Rectal smooth muscle tissue (tissue), 1 donor: ENCODE measurements around the gene LRR1.
"Not testable (repeated sequence)": the region's sequence is repeated elsewhere in the genome, so short reads cannot be mapped to it uniquely, and the experiment has no call there.

ENCODE experiments used
- H3K27ac ChIP-seq: one replicate; pipeline ENCODE4 v1.7.0; 2013; ENCODE audit warnings: low read depth, low read length, inconsistent platforms
- H3K27me3 ChIP-seq: one replicate; pipeline ENCODE4 v1.7.0; 2013; ENCODE audit warnings: low read length; ENCODE audit not compliant: control insufficient read depth, insufficient read depth
- H3K36me3 ChIP-seq: one replicate; pipeline ENCODE4 v1.7.0; 2013; ENCODE audit warnings: low read length; ENCODE audit not compliant: control insufficient read depth, insufficient read depth
- H3K4me1 ChIP-seq: one replicate; pipeline ENCODE4 v1.7.0; 2013; ENCODE audit warnings: low read length; ENCODE audit not compliant: control insufficient read depth, insufficient read depth
- H3K4me3 ChIP-seq: one replicate; pipeline ENCODE4 v1.7.0; 2013; ENCODE audit warnings: low read length
- H3K9ac ChIP-seq: one replicate; pipeline ENCODE4 v1.7.0; 2013; ENCODE audit warnings: low read length

The LRR1 gene

GRCh38 chr14:49594347-49595091 lies 4.2 kb upstream of the LRR1 start:
- Histone ChIP-seq H3K27me3 (no peaks in the 10 kb centered on the region), H3K9ac (no peak overlapping the region), H3K4me1 (no peaks in the 10 kb centered on the region), H3K36me3 (no peaks in the 10 kb centered on the region), H3K27ac (no peak overlapping the region), H3K4me3 (no peak overlapping the region)

DNA sequence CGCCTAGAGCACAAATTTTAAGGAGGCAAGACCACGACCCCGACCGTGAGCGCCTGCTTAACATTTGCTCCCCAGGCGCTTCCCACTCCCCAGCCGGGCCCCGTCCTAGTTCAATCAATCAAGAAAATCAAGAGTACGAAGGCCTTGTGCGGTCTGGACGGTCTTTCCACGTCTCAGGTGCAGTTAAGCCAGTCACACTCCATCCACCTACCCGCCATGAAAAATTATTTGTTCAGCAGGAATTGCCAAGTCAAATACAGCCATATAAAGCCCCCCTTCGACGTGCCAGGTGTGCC lies 603 bp upstream of the LRR1 start:
- Histone ChIP-seq H3K4me3 (peak overlapping the region; percentile 96), H3K27ac (peak overlapping the region; percentile 97), H3K27me3 (no peaks in the 10 kb centered on the region), H3K36me3 (no peaks in the 10 kb centered on the region), H3K9ac (peak overlapping the region; percentile 56), H3K4me1 (no peaks in the 10 kb centered on the region)

DNA sequence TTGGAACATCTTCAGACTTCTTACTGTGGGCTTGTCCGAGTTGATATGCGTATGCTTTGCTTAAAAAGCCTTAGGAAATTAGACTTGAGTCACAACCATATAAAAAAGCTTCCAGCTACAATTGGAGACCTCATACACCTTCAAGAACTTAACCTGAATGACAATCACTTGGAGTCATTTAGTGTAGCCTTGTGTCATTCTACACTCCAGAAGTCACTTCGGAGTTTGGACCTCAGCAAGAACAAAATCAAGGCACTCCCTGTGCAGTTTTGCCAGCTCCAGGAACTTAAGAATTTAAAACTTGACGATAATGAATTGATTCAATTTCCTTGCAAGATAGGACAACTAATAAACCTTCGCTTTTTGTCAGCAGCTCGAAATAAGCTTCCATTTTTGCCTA lies 8.8 kb downstream of the LRR1 start:
- Histone ChIP-seq H3K27ac (no peak overlapping the region), H3K36me3 (peaks cover 3% of the 10 kb centered on the region), H3K4me3 (no peak overlapping the region), H3K9ac (no peak overlapping the region), H3K27me3 (no peaks in the 10 kb centered on the region), H3K4me1 (no peaks in the 10 kb centered on the region)

GRCh38 chr14:49612251-49612650 lies 13.5 kb downstream of the LRR1 start:
- Histone ChIP-seq H3K9ac (no peak overlapping the region), H3K36me3 (no peaks in the 10 kb centered on the region), H3K4me1 (no peaks in the 10 kb centered on the region), H3K4me3 (no peak overlapping the region), H3K27ac (no peak overlapping the region), H3K27me3 (no peaks in the 10 kb centered on the region)

DNA sequence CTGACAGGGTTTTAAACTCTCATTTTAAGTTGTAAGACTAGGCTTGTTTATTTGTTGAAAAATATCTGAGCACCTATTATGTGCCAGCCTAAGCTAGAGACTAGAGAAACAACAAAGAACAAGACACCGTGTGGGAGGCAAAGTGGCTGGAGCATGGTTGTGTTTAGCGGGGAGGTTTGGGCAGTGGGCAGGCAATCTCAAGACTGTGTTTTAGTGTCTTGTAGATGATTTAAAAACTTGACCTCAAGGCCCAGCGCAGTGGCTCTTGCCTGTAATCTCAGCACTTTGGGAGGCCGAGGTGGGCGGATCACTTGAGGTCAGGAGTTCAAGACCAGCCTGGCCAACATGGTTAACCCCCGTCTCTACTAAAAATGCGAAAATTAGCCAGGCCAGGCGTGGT lies 13.9 kb downstream of the LRR1 start:
- Histone ChIP-seq H3K27ac (no peak overlapping the region), H3K27me3 (no peaks in the 10 kb centered on the region), H3K9ac (no peak overlapping the region), H3K4me1 (no peaks in the 10 kb centered on the region), H3K36me3 (no peaks in the 10 kb centered on the region), H3K4me3 (no peak overlapping the region)

DNA sequence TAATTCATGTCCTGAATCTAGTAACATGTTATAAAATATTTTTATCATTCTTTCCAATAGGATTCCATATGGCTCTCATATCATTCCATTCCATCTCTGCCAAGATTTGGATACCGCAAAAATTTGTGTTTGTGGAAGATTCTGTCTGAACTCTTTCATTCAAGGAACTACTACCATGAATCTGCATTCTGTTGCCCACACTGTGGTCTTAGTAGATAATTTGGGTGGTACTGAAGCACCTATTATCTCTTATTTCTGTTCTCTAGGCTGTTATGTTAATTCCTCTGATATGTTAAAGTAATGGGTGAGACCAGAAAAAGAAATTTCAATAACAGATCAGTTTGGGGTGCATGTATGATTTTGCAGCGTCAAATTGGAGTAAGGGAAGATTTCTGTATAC lies 15.5 kb downstream of the LRR1 start:
- Histone ChIP-seq H3K4me3 (no peak overlapping the region), H3K9ac (no peak overlapping the region), H3K4me1 (no peaks in the 10 kb centered on the region), H3K36me3 (peaks cover 2% of the 10 kb centered on the region), H3K27ac (no peak overlapping the region), H3K27me3 (no peaks in the 10 kb centered on the region)

DNA sequence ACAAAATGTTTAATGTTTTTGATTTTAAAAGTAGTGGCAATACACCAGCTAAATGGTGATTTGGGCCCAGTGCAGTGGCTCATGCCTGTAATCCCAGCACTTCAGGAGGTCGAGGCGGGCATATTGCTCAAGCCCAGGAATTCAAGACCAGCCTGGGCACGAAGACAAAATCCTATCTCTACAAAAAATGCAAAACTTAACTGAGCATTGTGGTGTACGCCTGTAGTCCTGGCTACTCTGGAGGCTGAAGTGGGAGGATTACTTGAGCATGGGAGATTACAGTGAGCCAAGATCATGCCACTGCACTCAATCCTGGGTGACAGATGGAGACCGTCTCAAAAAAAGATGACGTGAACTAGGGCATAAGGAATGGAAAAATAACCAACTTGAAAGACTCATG lies 17.0 kb downstream of the LRR1 start:
- Histone ChIP-seq H3K36me3 (peaks cover 2% of the 10 kb centered on the region), H3K4me1 (no peaks in the 10 kb centered on the region), H3K27me3 (no peaks in the 10 kb centered on the region), H3K4me3 (no peak overlapping the region), H3K27ac (no peak overlapping the region), H3K9ac (no peak overlapping the region)

DNA sequence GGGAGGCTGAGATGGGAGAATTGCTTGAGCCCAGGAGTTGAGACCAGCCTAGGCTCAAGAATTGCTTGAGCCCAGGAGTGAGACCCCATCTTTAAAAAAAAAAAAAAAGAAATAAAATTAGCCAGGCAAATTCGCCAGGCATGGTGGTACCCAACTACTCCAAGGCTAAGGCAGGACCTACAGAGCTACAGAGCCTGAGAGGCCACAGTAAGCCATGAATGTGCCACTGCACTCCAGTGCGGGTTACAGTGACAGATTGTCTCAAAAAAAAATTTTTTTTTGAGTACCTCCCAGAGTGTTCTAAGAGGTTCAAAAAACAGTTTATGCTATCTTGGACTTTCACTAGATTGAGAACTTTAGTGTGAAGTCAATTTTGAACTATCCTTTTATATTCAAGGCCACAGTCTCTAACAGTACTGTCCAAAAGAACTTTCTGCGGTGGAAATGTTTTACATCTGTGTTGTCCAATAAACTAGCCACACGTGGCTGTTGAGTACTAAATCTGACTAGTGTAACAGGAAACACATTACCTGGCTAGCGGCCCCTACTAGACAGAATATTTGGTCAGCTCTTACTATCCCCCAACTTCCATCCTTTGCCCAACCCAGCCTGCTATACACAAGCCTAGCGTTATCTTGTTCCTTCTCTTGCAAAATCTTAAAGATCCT lies 19.2 kb downstream of the LRR1 start:
- no peaks in the 10 kb centered on the region for H3K27me3 ChIP-seq
- no peak overlapping the region for H3K4me3 ChIP-seq
- peaks cover 10% of the 10 kb centered on the region for H3K4me1 ChIP-seq
- H3K27ac ChIP-seq, result no peak overlapping the region
- peaks cover 2% of the 10 kb centered on the region for H3K36me3 ChIP-seq
- H3K9ac ChIP-seq, result no peak overlapping the region

GRCh38 chr14:49619273-49619672 lies 20.5 kb downstream of the LRR1 start:
- H3K27me3 ChIP-seq, H3K4me1 ChIP-seq, H3K36me3 ChIP-seq, H3K9ac ChIP-seq: not testable (repeated sequence)
- Histone ChIP-seq H3K27ac (peak overlapping the region; percentile 96), H3K4me3 (peak overlapping the region; percentile 89)

DNA sequence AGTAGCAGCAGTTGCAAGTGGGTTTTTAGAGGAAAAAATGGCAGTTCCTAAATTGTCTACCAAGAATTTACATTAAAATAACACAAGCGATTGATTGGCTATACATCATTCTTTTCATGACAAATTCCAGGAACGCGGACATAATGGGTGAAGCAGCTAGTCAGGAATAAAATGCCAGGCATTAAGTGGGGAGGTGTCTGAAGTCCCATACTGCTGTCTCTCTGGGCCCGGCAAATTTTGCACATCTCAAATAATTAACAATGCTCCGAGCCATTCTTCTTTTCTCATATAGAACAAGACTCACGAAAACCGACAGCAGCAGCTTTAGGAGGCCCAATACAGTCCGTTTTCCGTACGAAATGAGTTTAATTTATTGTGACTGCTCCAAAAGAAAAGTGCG lies 21.0 kb downstream of the LRR1 start:
- Histone ChIP-seq H3K9ac (peak overlapping the region; percentile 93), H3K4me3 (peak overlapping the region; percentile 89), H3K36me3 (peaks cover 2% of the 10 kb centered on the region), H3K27ac (peak overlapping the region; percentile 96), H3K4me1 (peaks cover 10% of the 10 kb centered on the region), H3K27me3 (no peaks in the 10 kb centered on the region)

DNA sequence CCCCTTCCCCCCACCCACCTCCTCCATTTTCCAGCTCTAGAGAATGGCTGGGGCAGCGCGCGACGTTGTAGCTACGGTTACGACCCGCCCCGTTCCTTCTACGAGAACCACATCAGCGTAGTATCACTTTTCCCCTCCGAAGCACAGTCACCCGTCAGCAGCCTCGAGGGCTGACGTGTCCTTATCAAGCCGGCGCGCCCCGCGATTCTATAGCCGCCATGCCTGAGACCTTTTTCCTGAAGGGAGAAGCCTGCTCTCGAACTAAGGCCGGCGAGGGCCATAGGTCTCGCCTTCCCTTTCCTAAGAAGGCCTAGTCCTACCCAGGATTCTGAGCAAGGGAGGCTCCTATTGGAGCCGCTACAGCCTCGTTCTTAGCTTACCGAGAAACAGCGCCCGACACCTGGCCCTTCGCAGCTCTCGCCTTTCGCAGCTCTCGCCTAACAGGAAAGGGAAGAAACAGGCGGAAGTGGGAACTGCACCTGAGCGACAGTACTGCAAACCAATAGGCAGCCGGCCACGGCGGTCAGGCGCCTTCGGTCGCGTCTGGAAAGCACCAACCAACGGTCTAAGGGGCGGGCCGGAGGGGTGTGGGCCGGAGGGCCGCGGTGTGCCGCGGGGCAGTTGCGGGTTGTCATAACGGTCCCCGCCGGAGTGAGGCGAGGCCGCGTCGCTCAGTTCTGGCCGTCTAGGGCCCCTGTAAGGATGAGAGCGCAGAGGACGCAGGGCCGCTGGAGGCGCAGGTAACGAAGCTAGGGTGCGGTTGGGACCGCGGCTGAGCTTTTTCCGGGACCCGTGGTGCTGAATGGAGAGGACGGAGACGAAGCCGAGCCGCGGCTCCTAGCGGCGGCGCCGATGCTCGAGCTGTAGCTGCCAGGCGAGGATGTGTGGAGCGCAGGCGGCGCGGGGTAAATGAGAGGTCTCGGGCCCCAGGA lies 21.7 kb downstream of the LRR1 start, which contains the start of the genes MGAT2 and RPL36AL:
TSS of gene MGAT2 (plus strand) at position 618 of the 932 bp plus-strand sequence. CDS start 470 bp downstream, outside the sequence.
TSS of gene RPL36AL (minus strand) at position 445 of the 932 bp plus-strand sequence. CDS start 1,522 bp downstream, outside the sequence.
- Histone ChIP-seq H3K27me3 (no peaks in the 10 kb centered on the region), H3K36me3 (peaks cover 2% of the 10 kb centered on the region), H3K4me1 (peaks cover 10% of the 10 kb centered on the region), H3K9ac (peak within 1 kb of the TSS; percentile 93), H3K4me3 (peak within 1 kb of the TSS; percentile 89), H3K27ac (peak within 1 kb of the TSS; percentile 96)
